ENCODE results near the gene CNNM3.

CNNM3 gene

GRCh38 chr2:96838345-96839292, 22.6 kb downstream of the CNNM3 start:
- H3K9ac ChIP-seq (ENCODE audit: low read depth, low read length), result no peak overlapping the region

GRCh38 chr2:96839293-96839874, 23.3 kb downstream of the CNNM3 start:
- H3K4me3 ChIP-seq (ENCODE audit: low read depth, low read length), result no peak overlapping the region
- H3K36me3 ChIP-seq (ENCODE audit: control insufficient read depth, insufficient read depth, low read length), result peaks cover 14% of the 10 kb centered on the region
- H3K4me1 ChIP-seq (ENCODE audit: control insufficient read depth, insufficient read depth, low read length), result no peaks in the 10 kb centered on the region
- no peaks in the 10 kb centered on the region for H3K27me3 ChIP-seq (ENCODE audit: control insufficient read depth, insufficient read depth, low read length)
- H3K9ac ChIP-seq (ENCODE audit: low read depth, low read length), result no peak overlapping the region
- no peaks in the 10 kb centered on the region for H3K9me3 ChIP-seq (ENCODE audit: control insufficient read depth, insufficient read depth, low read length)

More at GRCh38 chr2:96838345-96839292, 22.6 kb downstream of the CNNM3 start:
- H3K36me3 ChIP-seq (ENCODE audit: control insufficient read depth, insufficient read depth, low read length), result peaks cover 14% of the 10 kb centered on the region
- no peak overlapping the region for H3K4me3 ChIP-seq (ENCODE audit: low read depth, low read length)
- no peaks in the 10 kb centered on the region for H3K27me3 ChIP-seq (ENCODE audit: control insufficient read depth, insufficient read depth, low read length)
- H3K9me3 ChIP-seq (ENCODE audit: control insufficient read depth, insufficient read depth, low read length), result no peaks in the 10 kb centered on the region
- H3K4me1 ChIP-seq (ENCODE audit: control insufficient read depth, insufficient read depth, low read length), result no peaks in the 10 kb centered on the region

GRCh38 chr2:96839875-96840850, 24.1 kb downstream of the CNNM3 start:
- H3K4me1 ChIP-seq (ENCODE audit: control insufficient read depth, insufficient read depth, low read length), result no peaks in the 10 kb centered on the region
- H3K27me3 ChIP-seq (ENCODE audit: control insufficient read depth, insufficient read depth, low read length), result no peaks in the 10 kb centered on the region
- H3K9ac ChIP-seq (ENCODE audit: low read depth, low read length), result no peak overlapping the region
- H3K4me3 ChIP-seq (ENCODE audit: low read depth, low read length), result no peak overlapping the region
- H3K36me3 ChIP-seq (ENCODE audit: control insufficient read depth, insufficient read depth, low read length), result peaks cover 14% of the 10 kb centered on the region
- no peaks in the 10 kb centered on the region for H3K9me3 ChIP-seq (ENCODE audit: control insufficient read depth, insufficient read depth, low read length)

- Histone ChIP-seq H3K9me3 (ENCODE audit: control insufficient read depth, insufficient read depth, low read length) (no peaks in the 10 kb centered on the region), H3K27me3 (ENCODE audit: control insufficient read depth, insufficient read depth, low read length) (no peaks in the 10 kb centered on the region), H3K4me1 (ENCODE audit: control insufficient read depth, insufficient read depth, low read length) (no peaks in the 10 kb centered on the region), H3K9ac (ENCODE audit: low read depth, low read length) (no peak overlapping the region), H3K36me3 (ENCODE audit: control insufficient read depth, insufficient read depth, low read length) (peaks cover 14% of the 10 kb centered on the region), H3K4me3 (ENCODE audit: low read depth, low read length) (no peak overlapping the region)
Measured at GRCh38 chr2:96841701-96842495, 25.8 kb downstream of the CNNM3 start.

GRCh38 chr2:96842600-96842999, 26.5 kb downstream of the CNNM3 start:
- no peaks in the 10 kb centered on the region for H3K27me3 ChIP-seq (ENCODE audit: control insufficient read depth, insufficient read depth, low read length)
- no peaks in the 10 kb centered on the region for H3K4me1 ChIP-seq (ENCODE audit: control insufficient read depth, insufficient read depth, low read length)
- H3K36me3 ChIP-seq (ENCODE audit: control insufficient read depth, insufficient read depth, low read length), result peaks cover 14% of the 10 kb centered on the region
- H3K9ac ChIP-seq (ENCODE audit: low read depth, low read length), result no peak overlapping the region
- H3K9me3 ChIP-seq (ENCODE audit: control insufficient read depth, insufficient read depth, low read length), result no peaks in the 10 kb centered on the region
- H3K4me3 ChIP-seq (ENCODE audit: low read depth, low read length), result no peak overlapping the region

GRCh38 chr2:96843538-96844268, 27.6 kb downstream of the CNNM3 start, which contains the start of gene ANKRD23:
TSS of gene ANKRD23 (minus strand) at chr2:96844021. CDS start at chr2:96843992, 29 bp downstream.
- peaks cover 14% of the 10 kb centered on the region for H3K36me3 ChIP-seq (ENCODE audit: control insufficient read depth, insufficient read depth, low read length)
- no peak within 1 kb of the TSS for H3K9ac ChIP-seq (ENCODE audit: low read depth, low read length)
- no peak within 1 kb of the TSS for H3K4me3 ChIP-seq (ENCODE audit: low read depth, low read length)
- no peaks in the 10 kb centered on the region for H3K27me3 ChIP-seq (ENCODE audit: control insufficient read depth, insufficient read depth, low read length)
- no peaks in the 10 kb centered on the region for H3K9me3 ChIP-seq (ENCODE audit: control insufficient read depth, insufficient read depth, low read length)
- no peaks in the 10 kb centered on the region for H3K4me1 ChIP-seq (ENCODE audit: control insufficient read depth, insufficient read depth, low read length)

- H3K9me3 ChIP-seq (ENCODE audit: control insufficient read depth, insufficient read depth, low read length), result no peaks in the 10 kb centered on the region
- H3K9ac ChIP-seq (ENCODE audit: low read depth, low read length), result no peak overlapping the region
- no peak overlapping the region for H3K4me3 ChIP-seq (ENCODE audit: low read depth, low read length)
- H3K36me3 ChIP-seq (ENCODE audit: control insufficient read depth, insufficient read depth, low read length), result peaks cover 14% of the 10 kb centered on the region
- no peaks in the 10 kb centered on the region for H3K4me1 ChIP-seq (ENCODE audit: control insufficient read depth, insufficient read depth, low read length)
- no peaks in the 10 kb centered on the region for H3K27me3 ChIP-seq (ENCODE audit: control insufficient read depth, insufficient read depth, low read length)
Measured at GRCh38 chr2:96844405-96844808, 28.3 kb downstream of the CNNM3 start.

- no peak overlapping the region for H3K9ac ChIP-seq (ENCODE audit: low read depth, low read length)
- H3K9me3 ChIP-seq (ENCODE audit: control insufficient read depth, insufficient read depth, low read length), result no peaks in the 10 kb centered on the region
Measured at GRCh38 chr2:96846825-96847224, 30.8 kb downstream of the CNNM3 start.

GRCh38 chr2:96847586-96847985, 31.5 kb downstream of the CNNM3 start:
- Histone ChIP-seq H3K9ac (ENCODE audit: low read depth, low read length) (no peak overlapping the region), H3K36me3 (ENCODE audit: control insufficient read depth, insufficient read depth, low read length) (peaks cover 6% of the 10 kb centered on the region), H3K4me3 (ENCODE audit: low read depth, low read length) (no peak overlapping the region)

More at GRCh38 chr2:96846825-96847224, 30.8 kb downstream of the CNNM3 start:
- H3K36me3 ChIP-seq (ENCODE audit: control insufficient read depth, insufficient read depth, low read length), result peaks cover 5% of the 10 kb centered on the region
- H3K4me1 ChIP-seq (ENCODE audit: control insufficient read depth, insufficient read depth, low read length), result no peaks in the 10 kb centered on the region
- H3K4me3 ChIP-seq (ENCODE audit: low read depth, low read length), result no peak overlapping the region
- H3K27me3 ChIP-seq (ENCODE audit: control insufficient read depth, insufficient read depth, low read length), result no peaks in the 10 kb centered on the region

GRCh38 chr2:96848264-96848663, 32.2 kb downstream of the CNNM3 start:
- H3K9me3 ChIP-seq (ENCODE audit: control insufficient read depth, insufficient read depth, low read length), result no peaks in the 10 kb centered on the region
- no peaks in the 10 kb centered on the region for H3K27me3 ChIP-seq (ENCODE audit: control insufficient read depth, insufficient read depth, low read length)
- H3K36me3 ChIP-seq (ENCODE audit: control insufficient read depth, insufficient read depth, low read length), result peaks cover 10% of the 10 kb centered on the region
- H3K9ac ChIP-seq (ENCODE audit: low read depth, low read length), result no peak overlapping the region
- no peaks in the 10 kb centered on the region for H3K4me1 ChIP-seq (ENCODE audit: control insufficient read depth, insufficient read depth, low read length)
- H3K4me3 ChIP-seq (ENCODE audit: low read depth, low read length), result no peak overlapping the region

More at GRCh38 chr2:96847586-96847985, 31.5 kb downstream of the CNNM3 start:
- H3K27me3 ChIP-seq (ENCODE audit: control insufficient read depth, insufficient read depth, low read length), result no peaks in the 10 kb centered on the region
- no peaks in the 10 kb centered on the region for H3K4me1 ChIP-seq (ENCODE audit: control insufficient read depth, insufficient read depth, low read length)
- no peaks in the 10 kb centered on the region for H3K9me3 ChIP-seq (ENCODE audit: control insufficient read depth, insufficient read depth, low read length)

Measured in iPS-15b (cell line).